PC-9 (cell line): ENCODE data around the gene HTT.

Experiments
- CTCF ChIP-seq: fragments of 200-600 bp; sonication (generic); conservative IDR thresholded peaks from 2 replicates; pipeline ENCODE4 v1.6.1; 2017; ENCODE audit warnings: mixed run types, antibody characterized with exemption, mild to moderate bottlenecking, moderate library complexity
- EZH2 ChIP-seq: fragments of 200-600 bp; sonication (generic); IDR thresholded peaks from 2 replicates; pipeline ENCODE4 v1.8.0; 2017; ENCODE audit warnings: antibody characterized with exemption, low read depth

- no peak for TF ChIP-seq CTCF
- no peak for TF ChIP-seq EZH2
These were observed 41.3 kb downstream of the HTT start for GRCh38 chr4:3115637-3116270.
